HepG2 (cell line): ENCODE data around the gene CMIP. TPM values are rescaled to one million over a fixed set of nuclear protein-coding genes. Genes with fewer than 3 reads are reported as not detected.

Experiments used
- BORCS8-MEF2B ChIP-seq: sonication (generic); formaldehyde crosslinking; IDR thresholded peaks from 2 replicates; pipeline ENCODE4 v1.8.0; 2022; ENCODE audit warnings: mild to moderate bottlenecking, missing genetic modification reagents
- ETS1 ChIP-seq: sonication (generic); formaldehyde crosslinking; IDR thresholded peaks from 2 replicates; pipeline ENCODE4 v1.4.0; 2020; ENCODE audit warnings: missing genetic modification reagents
- KLF16 ChIP-seq, 2 experiments: sonication (generic) in 1 of 2; formaldehyde crosslinking in 1 of 2; IDR thresholded peaks; 2 replicates each; pipeline versions ENCODE4 v1.6.1 to v1.8.0; 2016 to 2023; ENCODE audit warnings: missing genetic modification reagents in 2 of 2, missing compliant biosample characterization in 1 of 2
- MED1 ChIP-seq: sonication (generic); formaldehyde crosslinking; IDR thresholded peaks from 2 replicates; pipeline ENCODE4 v1.4.0; 2020; ENCODE audit warnings: missing genetic modification reagents
- MEF2D ChIP-seq: sonication (generic); formaldehyde crosslinking; IDR thresholded peaks from 2 replicates; pipeline ENCODE4 v1.5.1; 2020; ENCODE audit warnings: mild to moderate bottlenecking, missing genetic modification reagents
- MTERF4 ChIP-seq: sonication (generic); formaldehyde crosslinking; IDR thresholded peaks from 2 replicates; pipeline ENCODE4 v1.8.0; 2023; ENCODE audit warnings: mild to moderate bottlenecking, missing genetic modification reagents
- POLR2G ChIP-seq: fragments of 200-400 bp; formaldehyde crosslinking; IDR thresholded peaks from 2 replicates; pipeline ENCODE4 v1.6.1; 2018; ENCODE audit warnings: mild to moderate bottlenecking, low read depth, low read length, moderate library complexity
- RFX5 ChIP-seq: IDR thresholded peaks from 2 replicates; pipeline ENCODE4 v1.6.1; 2011; ENCODE audit warnings: low read depth, low read length, improper control_type of control experiment
- RXRB ChIP-seq: IDR thresholded peaks from 2 replicates; pipeline ENCODE4 v1.6.1; 2016; ENCODE audit warnings: borderline replicate concordance, missing genetic modification reagents, missing compliant biosample characterization
- SOX6 ChIP-seq, 2 experiments: fragments of 450-650 bp in 1 of 2; sonication (generic) in 1 of 2; formaldehyde crosslinking in 1 of 2; IDR thresholded peaks; 2 replicates each; pipeline versions ENCODE4 v1.4.0 to v1.6.1; 2017 to 2020; ENCODE audit warnings: antibody characterized with exemption in 1 of 2, mild to moderate bottlenecking in 1 of 2, missing genetic modification reagents in 1 of 2
- ZNF362 ChIP-seq: sonication (generic); formaldehyde crosslinking; IDR thresholded peaks from 2 replicates; pipeline ENCODE4 v1.4.0; 2020; ENCODE audit warnings: missing genetic modification reagents, mild to moderate bottlenecking, borderline replicate concordance
- ZNF652 ChIP-seq: IDR thresholded peaks from 2 replicates; pipeline ENCODE4 v1.6.1; 2016; ENCODE audit warnings: low read depth, borderline replicate concordance
- ZNF7 ChIP-seq: IDR thresholded peaks from 2 replicates; pipeline ENCODE4 v1.6.1; 2016; ENCODE audit warnings: missing biosample characterization, missing genetic modification reagents
- ZNF839 ChIP-seq: sonication (generic); formaldehyde crosslinking; IDR thresholded peaks from 2 replicates; pipeline ENCODE4 v1.4.0; 2020; ENCODE audit warnings: missing genetic modification reagents, mild to moderate bottlenecking, borderline replicate concordance
- polyA plus RNA-seq, 8 experiments: library from polyadenylated mRNA; depleted of rRNA in 3 of 8; stranded (reverse) in 7 of 8; unstranded in 1 of 8; fragments of >200 nt; fragmentation: Illumina TruSeq in 4 of 8; extraction: Trizol in 4 of 8; gene quantifications; 2 replicates each; pipeline versions ENCODE4 v1.2.1 to v1.2.3, GENCODE V29; 2011 to 2016; ENCODE audit warnings: low read depth in 4 of 8, missing spikeins in 1 of 8, mixed read lengths in 1 of 8; ENCODE audit not compliant: insufficient read depth in 1 of 8
- total RNA-seq, 5 experiments: library from RNA; depleted of rRNA; stranded (reverse); fragments of >200 nt; fragmentation: Illumina TruSeq; extraction: Trizol; gene quantifications; 2 replicates each; pipeline ENCODE4 v1.2.3, GENCODE V29; 2016; ENCODE audit warnings: low read depth in 1 of 5
- TF ChIP-seq, protein P1 (sequence below): sonication (generic); formaldehyde crosslinking; IDR thresholded peaks from 2 replicates; pipeline ENCODE4 v1.9.0; 2021; ENCODE audit warnings: mild to moderate bottlenecking, missing genetic modification reagents

Gene CMIP
- total and polyA plus RNA-seq, 2 of the 13 experiments (the other 11 are each of a cell fraction or from before 2014, with no cell fraction given): 10.9 to 18.1 TPM

DNA sequence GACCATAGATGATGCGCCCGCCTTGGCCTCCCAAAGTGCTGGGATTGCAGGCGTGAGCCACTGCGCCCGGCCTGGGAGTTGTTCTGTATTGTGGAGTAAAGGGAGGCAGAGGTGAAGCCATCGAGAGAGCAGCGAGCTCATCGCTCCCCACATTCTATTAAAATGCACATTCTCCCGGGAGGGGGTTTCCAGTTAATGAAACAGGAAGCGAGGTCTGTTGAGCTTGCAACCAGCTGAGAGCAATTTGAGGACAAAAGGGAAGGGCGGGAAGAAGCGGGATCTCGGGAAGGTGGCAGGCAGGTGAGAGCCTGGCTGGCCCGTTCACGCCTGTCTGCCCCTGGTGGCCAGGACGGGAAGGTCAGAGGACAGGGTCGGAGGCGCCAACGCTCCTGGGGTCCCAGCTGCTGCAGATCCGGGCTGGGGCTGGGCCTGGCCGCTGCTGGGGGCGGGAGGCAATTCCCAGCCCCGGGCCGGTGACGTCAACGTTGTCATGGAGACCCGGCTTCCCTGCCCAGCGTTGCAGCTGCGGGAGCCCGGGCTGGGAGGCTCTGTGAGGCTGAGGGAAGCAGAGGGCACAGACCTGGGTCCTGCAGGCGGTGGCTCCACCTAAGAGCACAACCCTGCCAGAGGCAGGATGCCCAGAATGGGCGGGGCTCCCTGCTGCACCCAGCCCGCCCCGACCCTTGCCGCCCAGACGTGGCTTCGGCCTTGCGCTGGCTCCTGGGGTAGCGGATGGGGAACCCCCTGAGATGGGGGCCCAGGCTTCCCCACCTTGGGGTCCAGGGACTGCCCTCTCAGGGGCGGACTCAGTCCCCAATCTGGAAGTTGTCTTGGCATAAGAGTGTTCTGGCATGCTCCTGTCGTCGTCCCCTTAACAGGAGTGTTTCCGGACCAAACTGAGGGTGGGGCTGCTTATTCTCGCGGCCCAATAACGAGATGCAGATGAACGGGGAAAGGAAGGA is 285.8 kb downstream of the CMIP start (continued):
- TF ChIP-seq MED1: no peak
- TF ChIP-seq ETS1 (CRISPR knock-in tag): no peak
- TF ChIP-seq POLR2G: no peak
- 0 out of 4 replicates have a peak, but pooled peaks of 1 of the 2 experiments have one; percentile 22 for TF ChIP-seq KLF16 (CRISPR knock-in tag; IDR thresholded peaks at IDR 0.05)
- TF ChIP-seq SOX6 (IDR thresholded peaks at IDR 0.05): no peak
- TF ChIP-seq SOX6 (CRISPR knock-in tag; IDR thresholded peaks at IDR 0.05): 0 out of 2 replicates have a peak, but pooled peaks have one; percentile 6
- no peak for TF ChIP-seq ZNF7 (CRISPR knock-in tag)
- no peak; the same call in 1 of the 2 replicates for TF ChIP-seq BORCS8-MEF2B (CRISPR knock-in tag)
- 0 out of 2 replicates have a peak, but pooled peaks have one; percentile 19 for TF ChIP-seq ZNF362 (CRISPR knock-in tag)
- TF ChIP-seq MTERF4: no peak
- TF ChIP-seq MEF2D: no peak
- TF ChIP-seq RFX5: peak; percentile 86
- TF ChIP-seq, protein P1, sequence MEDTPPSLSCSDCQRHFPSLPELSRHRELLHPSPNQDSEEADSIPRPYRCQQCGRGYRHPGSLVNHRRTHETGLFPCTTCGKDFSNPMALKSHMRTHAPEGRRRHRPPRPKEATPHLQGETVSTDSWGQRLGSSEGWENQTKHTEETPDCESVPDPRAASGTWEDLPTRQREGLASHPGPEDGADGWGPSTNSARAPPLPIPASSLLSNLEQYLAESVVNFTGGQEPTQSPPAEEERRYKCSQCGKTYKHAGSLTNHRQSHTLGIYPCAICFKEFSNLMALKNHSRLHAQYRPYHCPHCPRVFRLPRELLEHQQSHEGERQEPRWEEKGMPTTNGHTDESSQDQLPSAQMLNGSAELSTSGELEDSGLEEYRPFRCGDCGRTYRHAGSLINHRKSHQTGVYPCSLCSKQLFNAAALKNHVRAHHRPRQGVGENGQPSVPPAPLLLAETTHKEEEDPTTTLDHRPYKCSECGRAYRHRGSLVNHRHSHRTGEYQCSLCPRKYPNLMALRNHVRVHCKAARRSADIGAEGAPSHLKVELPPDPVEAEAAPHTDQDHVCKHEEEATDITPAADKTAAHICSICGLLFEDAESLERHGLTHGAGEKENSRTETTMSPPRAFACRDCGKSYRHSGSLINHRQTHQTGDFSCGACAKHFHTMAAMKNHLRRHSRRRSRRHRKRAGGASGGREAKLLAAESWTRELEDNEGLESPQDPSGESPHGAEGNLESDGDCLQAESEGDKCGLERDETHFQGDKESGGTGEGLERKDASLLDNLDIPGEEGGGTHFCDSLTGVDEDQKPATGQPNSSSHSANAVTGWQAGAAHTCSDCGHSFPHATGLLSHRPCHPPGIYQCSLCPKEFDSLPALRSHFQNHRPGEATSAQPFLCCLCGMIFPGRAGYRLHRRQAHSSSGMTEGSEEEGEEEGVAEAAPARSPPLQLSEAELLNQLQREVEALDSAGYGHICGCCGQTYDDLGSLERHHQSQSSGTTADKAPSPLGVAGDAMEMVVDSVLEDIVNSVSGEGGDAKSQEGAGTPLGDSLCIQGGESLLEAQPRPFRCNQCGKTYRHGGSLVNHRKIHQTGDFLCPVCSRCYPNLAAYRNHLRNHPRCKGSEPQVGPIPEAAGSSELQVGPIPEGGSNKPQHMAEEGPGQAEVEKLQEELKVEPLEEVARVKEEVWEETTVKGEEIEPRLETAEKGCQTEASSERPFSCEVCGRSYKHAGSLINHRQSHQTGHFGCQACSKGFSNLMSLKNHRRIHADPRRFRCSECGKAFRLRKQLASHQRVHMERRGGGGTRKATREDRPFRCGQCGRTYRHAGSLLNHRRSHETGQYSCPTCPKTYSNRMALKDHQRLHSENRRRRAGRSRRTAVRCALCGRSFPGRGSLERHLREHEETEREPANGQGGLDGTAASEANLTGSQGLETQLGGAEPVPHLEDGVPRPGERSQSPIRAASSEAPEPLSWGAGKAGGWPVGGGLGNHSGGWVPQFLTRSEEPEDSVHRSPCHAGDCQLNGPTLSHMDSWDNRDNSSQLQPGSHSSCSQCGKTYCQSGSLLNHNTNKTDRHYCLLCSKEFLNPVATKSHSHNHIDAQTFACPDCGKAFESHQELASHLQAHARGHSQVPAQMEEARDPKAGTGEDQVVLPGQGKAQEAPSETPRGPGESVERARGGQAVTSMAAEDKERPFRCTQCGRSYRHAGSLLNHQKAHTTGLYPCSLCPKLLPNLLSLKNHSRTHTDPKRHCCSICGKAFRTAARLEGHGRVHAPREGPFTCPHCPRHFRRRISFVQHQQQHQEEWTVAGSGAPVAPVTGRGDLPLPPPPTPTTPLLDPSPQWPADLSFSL (CRISPR knock-in tag): no peak
- TF ChIP-seq RXRB (CRISPR knock-in tag): peak; percentile 23; the same call in 1 of the 2 replicates
- 0 out of 2 replicates have a peak, but pooled peaks have one; percentile 35 for TF ChIP-seq ZNF839 (CRISPR knock-in tag)
- TF ChIP-seq ZNF652 (CRISPR knock-in tag): no peak
